Measurements from ENCODE around the gene SELENOI. TPM values are rescaled to one million over a fixed set of nuclear protein-coding genes. Genes with fewer than 3 reads are reported as not detected.

The SELENOI gene
- total and polyA plus RNA-seq, 2 donors (not counting 3 experiments of a cell fraction or from before 2014, with no cell fraction given), result 10.8 to 25.3 TPM

DNA sequence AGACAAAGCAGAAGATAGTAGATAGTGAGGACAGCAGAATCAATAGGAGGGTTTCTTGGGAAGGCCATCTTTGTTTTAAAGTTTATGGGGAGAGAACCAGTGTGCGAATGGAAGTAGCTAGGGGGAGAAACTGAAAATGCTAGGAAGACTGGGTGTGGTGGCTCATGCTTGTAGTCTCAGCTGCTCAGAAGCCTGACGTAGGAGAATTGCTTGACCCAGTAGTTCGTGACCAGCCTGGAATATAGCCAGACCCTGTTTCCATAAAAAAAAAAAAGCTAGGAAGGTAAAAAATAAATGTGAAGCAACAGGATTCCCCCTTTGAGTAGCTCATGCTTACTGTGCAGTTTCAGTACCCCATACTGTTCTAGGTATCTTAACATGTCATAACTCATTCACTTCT, 36.6 kb downstream of the SELENOI start:
- dilution Hi-C loops (cut with MboI; ENCODE audit: extremely low pct_ligation_motif_present, low sequenced_read_pairs), result no loop called here
- no peak overlapping the region for H3K9ac ChIP-seq (replicated peaks; ENCODE audit: extremely low read depth, insufficient read depth, low read length)
- H3K4me3 ChIP-seq (replicated peaks in 1 of 3; ENCODE audit: insufficient read depth in 1 of 3, low read depth in 1 of 3, low read length in 3 of 3), result no peak overlapping the region
- CTCF ChIA-PET, result interaction anchor here (1.0 to 1.2 kb wide), 2 partner anchors 14 to 195 kb away, joined by 3 read pairs; no protein-coding TSS in a partner anchor
- H3K79me2 ChIP-seq (ENCODE audit: control insufficient read depth, insufficient read depth, low read length), result peaks cover 2% of the 10 kb centered on the region
- H3K9me1 ChIP-seq (replicated peaks; ENCODE audit: control insufficient read depth, extremely low read depth, insufficient read depth, low read length), result no peaks in the 10 kb centered on the region
- no peaks in the 10 kb centered on the region for H3K27me3 ChIP-seq (ENCODE audit: control insufficient read depth in 2 of 2, insufficient read depth in 2 of 2, low read length in 2 of 2)
- TF ChIP-seq EZH2 (IDR thresholded peaks at IDR 0.05; ENCODE audit: borderline replicate concordance, low read depth, low read length, severe bottlenecking) (no peak), POLR2A (IDR thresholded peaks at IDR 0.05; ENCODE audit: low read depth, low read length) (no peak), MYC (IDR thresholded peaks at IDR 0.05; ENCODE audit: low read depth, low read length) (no peak), JUN (IDR thresholded peaks at IDR 0.05; ENCODE audit: borderline replicate concordance, insufficient read depth, insufficient read length, low read depth) (no peak), POLR2AphosphoS5 (IDR thresholded peaks at IDR 0.05; ENCODE audit: insufficient read depth, low read depth, low read length) (no peak), GATA2 (IDR thresholded peaks at IDR 0.05; ENCODE audit: insufficient read depth, insufficient read length, low read depth, low read length) (no peak), FOS (IDR thresholded peaks at IDR 0.05; ENCODE audit: borderline replicate concordance, insufficient read depth, low read length) (no peak)
- TF ChIP-seq, protein P1, sequence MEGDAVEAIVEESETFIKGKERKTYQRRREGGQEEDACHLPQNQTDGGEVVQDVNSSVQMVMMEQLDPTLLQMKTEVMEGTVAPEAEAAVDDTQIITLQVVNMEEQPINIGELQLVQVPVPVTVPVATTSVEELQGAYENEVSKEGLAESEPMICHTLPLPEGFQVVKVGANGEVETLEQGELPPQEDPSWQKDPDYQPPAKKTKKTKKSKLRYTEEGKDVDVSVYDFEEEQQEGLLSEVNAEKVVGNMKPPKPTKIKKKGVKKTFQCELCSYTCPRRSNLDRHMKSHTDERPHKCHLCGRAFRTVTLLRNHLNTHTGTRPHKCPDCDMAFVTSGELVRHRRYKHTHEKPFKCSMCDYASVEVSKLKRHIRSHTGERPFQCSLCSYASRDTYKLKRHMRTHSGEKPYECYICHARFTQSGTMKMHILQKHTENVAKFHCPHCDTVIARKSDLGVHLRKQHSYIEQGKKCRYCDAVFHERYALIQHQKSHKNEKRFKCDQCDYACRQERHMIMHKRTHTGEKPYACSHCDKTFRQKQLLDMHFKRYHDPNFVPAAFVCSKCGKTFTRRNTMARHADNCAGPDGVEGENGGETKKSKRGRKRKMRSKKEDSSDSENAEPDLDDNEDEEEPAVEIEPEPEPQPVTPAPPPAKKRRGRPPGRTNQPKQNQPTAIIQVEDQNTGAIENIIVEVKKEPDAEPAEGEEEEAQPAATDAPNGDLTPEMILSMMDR (IDR thresholded peaks at IDR 0.05; ENCODE audit: extremely low read depth in 1 of 2, insufficient read depth in 1 of 2, low read depth in 1 of 2, low read length in 2 of 2), result no peak
- TF ChIP-seq, protein P2, sequence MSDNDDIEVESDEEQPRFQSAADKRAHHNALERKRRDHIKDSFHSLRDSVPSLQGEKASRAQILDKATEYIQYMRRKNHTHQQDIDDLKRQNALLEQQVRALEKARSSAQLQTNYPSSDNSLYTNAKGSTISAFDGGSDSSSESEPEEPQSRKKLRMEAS (IDR thresholded peaks at IDR 0.05; ENCODE audit: insufficient read depth, insufficient read length), result no peak
- no peaks in the 10 kb centered on the region for H4K20me1 ChIP-seq (replicated peaks; ENCODE audit: control insufficient read depth, extremely low read depth, insufficient read depth, low read length)
- POLR2A ChIA-PET, result no interaction called here
- H3K4me1 ChIP-seq (ENCODE audit: control insufficient read depth, extremely low read depth, insufficient read depth, low read length), result no peaks in the 10 kb centered on the region
- no peak overlapping the region for H3K27ac ChIP-seq (ENCODE audit: insufficient read depth, low read depth, low read length)
- FAIRE-seq (no peak), DNase-seq (ENCODE audit: low read depth, low spot score) (no peak)
- H3K4me2 ChIP-seq (ENCODE audit: insufficient read depth, low read length), result no peak overlapping the region
- H2AFZ ChIP-seq (ENCODE audit: low read depth, low read length), result no peak overlapping the region
- H3K36me3 ChIP-seq (ENCODE audit: control insufficient read depth in 2 of 2, extremely low read depth in 1 of 2, insufficient read depth in 2 of 2, low read length in 2 of 2), result peaks cover 0 to 2% of the 10 kb centered on the region in 2 experiments
- BruUV-seq (replicated peaks), result no TSS peak
- intact Hi-C loops (cut with micrococcal nuclease), result no loop called here
- H3K9me3 ChIP-seq (replicated peaks; ENCODE audit: control insufficient read depth, insufficient read depth, low read length), result no peaks in the 10 kb centered on the region
